Omental fat pad (tissue), 4 donors: ENCODE data around the gene APOC3. TPM values are rescaled to one million over a fixed set of nuclear protein-coding genes. Genes with fewer than 3 reads are reported as not detected.

Experiments used
- ATAC-seq: fragments of 150-250 bp; one replicate; pipeline ENCODE4 v1.9.1; 2016; ENCODE audit warnings: mild to moderate bottlenecking, moderate library complexity; ENCODE audit not compliant: low FRiP score
- DNase-seq: peaks from one replicate; pipeline ENCODE4 v3.0.0-alpha.2; 2019; ENCODE audit warnings: low spot score
- total RNA-seq, 4 donors: library from RNA; depleted of rRNA; stranded (reverse); fragments of >200 nt; gene quantifications; one replicate each; pipeline ENCODE4 v1.1.0, GENCODE V29; 2016
- TF ChIP-seq, protein P1 (sequence below), 3 donors: fragments of 450-650 bp; IDR thresholded peaks; one replicate each; pipeline ENCODE4 v1.5.1; 2016 to 2017; ENCODE audit warnings: antibody characterized with exemption in 3 of 3, mild to moderate bottlenecking in 3 of 3, moderate library complexity in 2 of 3

Gene APOC3
- total RNA-seq, 4 donors from 2014 or later: 3.5 TPM; not detected in 3

DNA sequence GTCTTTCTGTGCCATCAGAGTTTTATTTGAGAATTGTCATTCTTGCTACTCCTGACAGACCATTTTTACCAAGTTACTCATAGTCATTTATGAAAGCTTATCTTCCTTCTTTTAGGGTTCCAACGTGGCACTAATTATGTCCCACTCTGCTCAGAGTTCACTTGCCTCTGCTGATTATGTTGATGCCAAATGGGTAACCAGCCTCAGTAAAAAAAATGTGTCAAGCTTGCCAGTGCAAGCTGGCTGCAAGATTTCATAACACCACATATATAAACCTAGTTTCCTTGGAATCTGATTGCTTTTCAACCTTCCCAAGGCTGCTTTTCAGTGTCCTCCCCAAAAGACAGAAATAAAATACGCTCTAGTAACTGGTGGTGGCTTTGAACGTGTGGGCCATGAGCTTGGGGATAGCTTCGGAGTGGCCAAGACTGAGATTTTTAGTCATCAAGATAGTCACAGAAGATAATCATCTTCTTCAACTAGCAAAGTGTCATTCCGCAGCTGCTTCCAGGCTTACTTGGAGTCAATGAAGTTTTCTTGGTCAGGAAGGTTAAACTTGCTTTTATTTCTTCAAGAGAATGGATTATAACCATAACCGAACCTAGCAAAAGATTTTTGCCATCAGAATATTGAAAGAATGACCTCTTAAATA lies 37.2 kb downstream of the APOC3 start:
- ATAC-seq (no peak), DNase-seq (no peak)
- TF ChIP-seq, protein P1, sequence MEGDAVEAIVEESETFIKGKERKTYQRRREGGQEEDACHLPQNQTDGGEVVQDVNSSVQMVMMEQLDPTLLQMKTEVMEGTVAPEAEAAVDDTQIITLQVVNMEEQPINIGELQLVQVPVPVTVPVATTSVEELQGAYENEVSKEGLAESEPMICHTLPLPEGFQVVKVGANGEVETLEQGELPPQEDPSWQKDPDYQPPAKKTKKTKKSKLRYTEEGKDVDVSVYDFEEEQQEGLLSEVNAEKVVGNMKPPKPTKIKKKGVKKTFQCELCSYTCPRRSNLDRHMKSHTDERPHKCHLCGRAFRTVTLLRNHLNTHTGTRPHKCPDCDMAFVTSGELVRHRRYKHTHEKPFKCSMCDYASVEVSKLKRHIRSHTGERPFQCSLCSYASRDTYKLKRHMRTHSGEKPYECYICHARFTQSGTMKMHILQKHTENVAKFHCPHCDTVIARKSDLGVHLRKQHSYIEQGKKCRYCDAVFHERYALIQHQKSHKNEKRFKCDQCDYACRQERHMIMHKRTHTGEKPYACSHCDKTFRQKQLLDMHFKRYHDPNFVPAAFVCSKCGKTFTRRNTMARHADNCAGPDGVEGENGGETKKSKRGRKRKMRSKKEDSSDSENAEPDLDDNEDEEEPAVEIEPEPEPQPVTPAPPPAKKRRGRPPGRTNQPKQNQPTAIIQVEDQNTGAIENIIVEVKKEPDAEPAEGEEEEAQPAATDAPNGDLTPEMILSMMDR (IDR thresholded peaks at IDR 0.05): no peak

- DNase-seq: no peak
- no peak for ATAC-seq
- TF ChIP-seq, protein P1 (IDR thresholded peaks at IDR 0.05): no peak
Measured at GRCh38 chr11:116867619-116868018, 37.9 kb downstream of the APOC3 start.

DNA sequence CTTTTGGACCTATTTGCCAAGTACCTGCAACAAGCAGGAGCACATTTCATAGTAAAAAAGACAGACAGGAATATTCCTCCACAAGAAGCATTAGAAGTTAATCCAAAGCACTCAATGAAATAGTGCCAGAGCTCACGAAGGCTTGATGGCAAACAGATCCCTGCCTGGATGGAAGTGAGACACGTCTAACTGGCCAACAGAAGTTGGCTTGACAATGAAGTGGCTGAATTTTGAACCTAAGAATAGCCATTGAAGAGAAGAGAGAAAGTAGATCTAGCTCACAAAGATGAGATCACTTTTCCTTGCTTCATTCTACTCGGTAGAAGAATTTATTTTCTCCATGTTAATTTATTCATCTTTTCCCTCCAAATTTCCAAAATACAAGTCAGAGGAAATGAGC lies 38.4 kb downstream of the APOC3 start:
- DNase-seq (no peak), ATAC-seq (no peak)
- TF ChIP-seq, protein P1 (IDR thresholded peaks at IDR 0.05): no peak

DNA sequence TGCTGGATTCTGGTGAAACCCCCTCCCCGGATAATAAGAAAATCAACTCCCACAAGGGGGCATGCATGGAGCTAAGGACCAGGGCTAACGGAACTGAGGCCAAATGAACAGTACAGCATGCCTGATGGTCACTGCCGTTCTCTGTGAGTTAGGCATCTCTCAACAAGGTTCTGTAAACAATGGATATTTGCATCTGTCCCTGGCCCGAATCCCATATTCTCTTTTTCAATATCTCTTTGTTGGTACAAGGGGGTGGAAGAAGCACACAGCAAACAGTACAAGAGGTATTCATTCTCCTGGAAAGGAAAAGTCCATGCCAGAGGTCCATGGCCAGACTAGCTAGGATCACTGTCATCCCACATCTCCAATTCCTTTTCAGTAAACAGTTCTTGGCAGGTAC lies 39.9 kb downstream of the APOC3 start:
- TF ChIP-seq, protein P1 (IDR thresholded peaks at IDR 0.05): no peak
- DNase-seq (no peak), ATAC-seq (no peak)

DNA sequence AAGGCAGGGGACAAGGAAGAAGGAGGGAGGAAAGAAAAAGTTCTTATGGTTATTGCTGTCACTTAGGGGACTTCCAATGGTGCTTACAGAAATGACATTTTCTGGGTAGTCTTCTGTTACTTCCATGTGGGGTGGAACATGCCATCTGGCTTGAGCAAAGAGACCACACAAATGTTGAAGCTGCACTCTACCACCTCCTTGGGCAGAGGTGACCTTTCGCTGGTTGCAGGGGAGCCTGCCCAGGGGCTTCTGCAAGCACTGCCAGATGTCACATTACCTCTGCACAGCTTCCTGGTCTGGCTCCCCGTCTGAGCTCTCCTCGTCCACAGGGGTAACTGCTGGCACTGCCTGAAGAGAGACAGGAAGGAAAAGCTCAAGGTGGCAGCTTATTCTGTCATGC lies 40.3 kb downstream of the APOC3 start:
- DNase-seq: no peak
- TF ChIP-seq, protein P1 (IDR thresholded peaks at IDR 0.05): no peak
- no peak for ATAC-seq

GRCh38 chr11:116871248-116871647 lies 41.5 kb downstream of the APOC3 start:
- DNase-seq (no peak), ATAC-seq (no peak)
- TF ChIP-seq, protein P1 (IDR thresholded peaks at IDR 0.05): no peak

DNA sequence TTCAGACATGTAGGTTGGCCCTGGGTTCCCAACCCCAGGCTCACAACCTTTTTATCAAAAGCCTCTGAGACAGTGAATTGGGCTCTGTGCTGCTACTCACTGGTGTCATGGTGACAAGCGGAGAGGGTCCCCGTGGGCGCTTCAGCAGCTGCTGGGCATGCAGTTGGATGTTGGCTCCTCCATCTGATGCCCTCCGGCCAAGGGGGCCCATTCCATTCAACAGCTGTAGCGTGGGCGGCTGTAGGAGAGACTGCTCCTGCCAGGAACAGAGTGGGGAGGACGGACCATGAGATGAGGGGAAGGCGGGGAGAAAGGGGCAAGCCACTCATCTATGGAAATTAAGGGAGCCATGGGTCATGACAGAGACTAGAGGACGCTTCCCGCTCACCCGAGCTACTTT lies 43.7 kb downstream of the APOC3 start:
- DNase-seq (no peak), ATAC-seq (no peak)
- TF ChIP-seq, protein P1 (IDR thresholded peaks at IDR 0.05): no peak
